HG03521 (cell line): ENCODE data around the gene MGP.

ENCODE experiments used
- ATAC-seq: cut with Tn5 transposase; IDR thresholded peaks from one replicate; pipeline ENCODE4 v1.9.1; 2021; ENCODE audit warnings: mild to moderate bottlenecking, moderate library complexity; ENCODE audit not compliant: unreplicated experiment

MGP gene

GRCh38 chr12:14833336-14833735 lies 52.3 kb downstream of the MGP start:
- ATAC-seq = no peak
